Keratinocyte (primary cell): Measurements from ENCODE around the gene TTC32. TPM values are rescaled to one million over a fixed set of nuclear protein-coding genes. Genes with fewer than 3 reads are reported as not detected.
A peak's percentile ranks its signal among the peaks of the same experiment; 100 is the strongest.

Experiments used
- DNase-seq: peaks from one replicate; pipeline ENCODE4 v3.0.0-alpha.2; 2011; ENCODE audit warnings: low read depth, missing footprints, low spot score
- FAIRE-seq: peaks from 2 replicates; lab custom pipeline; 2011; peaks lifted over from hg19 to GRCh38; lab: Jason Lieb, UNC
- H2AFZ ChIP-seq: 2 replicates; pipeline ENCODE4 v1.6.0; 2012; ENCODE audit warnings: low read length, control low read depth, inconsistent platforms; ENCODE audit not compliant: control insufficient read depth
- H3K27ac ChIP-seq: 2 replicates; pipeline ENCODE4 v1.5.1; 2011; ENCODE audit warnings: low read length; ENCODE audit not compliant: control insufficient read depth, insufficient read depth
- H3K27me3 ChIP-seq: 3 replicates; pipeline ENCODE4 v1.6.0; 2011; ENCODE audit warnings: low read length; ENCODE audit not compliant: control insufficient read depth, insufficient read depth; ENCODE audit errors: extremely low read depth
- H3K36me3 ChIP-seq, 2 experiments: 2 replicates in 1 of 2; 3 replicates in 1 of 2; pipeline ENCODE4 v1.5.1; 2011; ENCODE audit warnings: low read length in 2 of 2, mild to moderate bottlenecking in 1 of 2; ENCODE audit not compliant: control insufficient read depth in 2 of 2, insufficient read depth in 2 of 2; ENCODE audit errors: extremely low read depth in 1 of 2
- H3K4me1 ChIP-seq: 3 replicates; pipeline ENCODE4 v1.5.1; 2011; ENCODE audit warnings: low read length; ENCODE audit not compliant: control insufficient read depth, insufficient read depth; ENCODE audit errors: extremely low read depth
- H3K4me2 ChIP-seq: 3 replicates; pipeline ENCODE4 v1.6.0; 2011; ENCODE audit warnings: low read depth, low read length; ENCODE audit not compliant: control insufficient read depth, insufficient read depth; ENCODE audit errors: extremely low read depth
- H3K4me3 ChIP-seq, 3 experiments: fragments of 200-600 bp in 1 of 3; sonication (generic) in 1 of 3; 2 replicates in 2 of 3; 3 replicates in 1 of 3; pipeline ENCODE4 v1.5.1; 2011 to 2016; ENCODE audit warnings: low read length in 3 of 3, mild to moderate bottlenecking in 3 of 3, control low read depth in 2 of 3, inconsistent platforms in 1 of 3, low read depth in 1 of 3, mixed read lengths in 1 of 3, mixed run types in 1 of 3, moderate library complexity in 1 of 3; ENCODE audit not compliant: control insufficient read depth in 2 of 3, insufficient read depth in 2 of 3; ENCODE audit errors: extremely low read depth in 1 of 3
- H3K79me2 ChIP-seq: 2 replicates; pipeline ENCODE4 v1.6.0; 2012; ENCODE audit warnings: low read length; ENCODE audit not compliant: control insufficient read depth, insufficient read depth
- H3K9ac ChIP-seq: 3 replicates; pipeline ENCODE4 v1.6.0; 2011; ENCODE audit warnings: low read length; ENCODE audit not compliant: control insufficient read depth, insufficient read depth; ENCODE audit errors: extremely low read depth
- H3K9me1 ChIP-seq: 3 replicates; pipeline ENCODE4 v1.6.0; 2011; ENCODE audit warnings: low read length; ENCODE audit not compliant: control insufficient read depth, insufficient read depth; ENCODE audit errors: extremely low read depth
- H3K9me3 ChIP-seq: 2 replicates; pipeline ENCODE4 v1.5.1; 2012; ENCODE audit warnings: low read depth, low read length; ENCODE audit not compliant: control insufficient read depth
- H4K20me1 ChIP-seq: 3 replicates; pipeline ENCODE4 v1.6.0; 2011; ENCODE audit warnings: low read length; ENCODE audit not compliant: control insufficient read depth, insufficient read depth; ENCODE audit errors: extremely low read depth
- EZH2 ChIP-seq: IDR thresholded peaks from one replicate; pipeline ENCODE4 v1.6.1; 2012; ENCODE audit warnings: inconsistent platforms, mild to moderate bottlenecking, low read length, moderate library complexity
- dilution Hi-C: fragments of 300-500 bp; cut with MboI; formaldehyde crosslinking; loops from one replicate; pipeline ENCODE4 v1.7.0; 2020; ENCODE audit warnings: low sequenced_read_pairs; ENCODE audit not compliant: extremely low pct_ligation_motif_present
- polyA plus RNA-seq, 5 experiments: library from polyadenylated mRNA; depleted of rRNA in 3 of 5; stranded (reverse) in 3 of 5; stranded (forward) in 1 of 5; unstranded in 1 of 5; fragments of >200 nt; gene quantifications; 1 replicate in 1 of 5; 2 replicates in 3 of 5; 3 replicates in 1 of 5; pipeline versions ENCODE4 v1.2.1 to v1.2.3, GENCODE V29; 2011 to 2012; ENCODE audit warnings: missing spikeins in 2 of 5, low read depth in 1 of 5, low replicate concordance in 1 of 5
- TF ChIP-seq, protein P1 (sequence below), 3 experiments: IDR thresholded peaks in 1 of 3; conservative IDR thresholded peaks in 1 of 3; optimal IDR thresholded peaks in 1 of 3; 2 replicates in 2 of 3; 3 replicates in 1 of 3; pipeline versions ENCODE3 to v1.5.1; 2011; ENCODE audit warnings: low read length in 3 of 3, mild to moderate bottlenecking in 3 of 3, moderate library complexity in 2 of 3, control low read depth in 1 of 3, inconsistent platforms in 1 of 3; ENCODE audit not compliant: insufficient read depth in 2 of 3; ENCODE audit errors: extremely low read depth in 1 of 3

Gene TTC32
- polyA plus RNA-seq, 1 donor (not counting 4 experiments of a cell fraction or from before 2014, with no cell fraction given): 7.6 TPM

DNA sequence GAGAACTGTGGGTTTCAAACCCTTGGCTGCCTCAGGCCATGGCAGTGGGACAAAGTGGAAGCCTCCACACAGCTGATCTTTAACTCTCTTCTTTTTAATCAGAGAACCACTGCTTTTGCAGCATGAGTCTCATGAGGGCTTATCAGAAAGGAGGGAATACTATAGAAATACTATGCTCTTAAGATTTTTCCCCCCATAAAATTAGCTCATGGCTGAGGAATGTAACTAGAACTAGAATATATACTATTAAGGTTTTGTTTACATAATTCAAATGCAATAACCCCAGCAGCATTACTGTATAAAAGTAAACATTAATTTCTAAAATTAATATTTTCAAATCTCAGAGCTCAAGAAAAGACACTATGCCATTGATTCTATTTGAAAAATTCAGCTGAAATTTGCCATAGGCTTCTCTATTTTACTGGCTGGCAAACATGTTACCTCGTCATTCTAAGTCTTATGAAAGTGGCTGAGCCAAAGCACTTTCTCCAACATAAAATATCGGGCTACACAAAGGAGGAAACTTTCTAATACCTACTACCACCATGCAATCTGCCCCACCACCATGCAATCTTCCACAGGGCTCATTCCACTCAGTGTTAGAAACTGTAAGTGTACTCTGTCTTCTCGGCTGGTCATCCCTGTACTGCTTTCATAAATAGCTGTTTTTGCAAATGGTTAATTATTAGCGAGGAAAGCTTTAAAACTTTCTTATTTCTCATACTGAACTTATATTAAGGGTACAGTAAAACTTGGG lies 45.6 kb upstream of the TTC32 start:
- dilution Hi-C loops: no loop called here
- Histone ChIP-seq H3K4me2 (no peak overlapping the region), H3K9ac (no peak overlapping the region), H4K20me1 (no peaks in the 10 kb centered on the region), H3K79me2 (no peaks in the 10 kb centered on the region), H3K4me1 (no peaks in the 10 kb centered on the region), H3K4me3 (no peak overlapping the region), H3K36me3 (peaks cover under 1 to 4% of the 10 kb centered on the region in 2 experiments), H3K27ac (no peak overlapping the region), H3K9me1 (no peaks in the 10 kb centered on the region), H2AFZ (no peak overlapping the region), H3K27me3 (no peaks in the 10 kb centered on the region), H3K9me3 (no peaks in the 10 kb centered on the region)
- FAIRE-seq: no peak
- DNase-seq: no peak
- TF ChIP-seq, protein P1, sequence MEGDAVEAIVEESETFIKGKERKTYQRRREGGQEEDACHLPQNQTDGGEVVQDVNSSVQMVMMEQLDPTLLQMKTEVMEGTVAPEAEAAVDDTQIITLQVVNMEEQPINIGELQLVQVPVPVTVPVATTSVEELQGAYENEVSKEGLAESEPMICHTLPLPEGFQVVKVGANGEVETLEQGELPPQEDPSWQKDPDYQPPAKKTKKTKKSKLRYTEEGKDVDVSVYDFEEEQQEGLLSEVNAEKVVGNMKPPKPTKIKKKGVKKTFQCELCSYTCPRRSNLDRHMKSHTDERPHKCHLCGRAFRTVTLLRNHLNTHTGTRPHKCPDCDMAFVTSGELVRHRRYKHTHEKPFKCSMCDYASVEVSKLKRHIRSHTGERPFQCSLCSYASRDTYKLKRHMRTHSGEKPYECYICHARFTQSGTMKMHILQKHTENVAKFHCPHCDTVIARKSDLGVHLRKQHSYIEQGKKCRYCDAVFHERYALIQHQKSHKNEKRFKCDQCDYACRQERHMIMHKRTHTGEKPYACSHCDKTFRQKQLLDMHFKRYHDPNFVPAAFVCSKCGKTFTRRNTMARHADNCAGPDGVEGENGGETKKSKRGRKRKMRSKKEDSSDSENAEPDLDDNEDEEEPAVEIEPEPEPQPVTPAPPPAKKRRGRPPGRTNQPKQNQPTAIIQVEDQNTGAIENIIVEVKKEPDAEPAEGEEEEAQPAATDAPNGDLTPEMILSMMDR (optimal IDR thresholded peaks at IDR 0.05 in 1 of 3, IDR thresholded peaks at IDR 0.05 in 1 of 3, conservative IDR thresholded peaks at IDR 0.05 in 1 of 3; ENCODE audit: extremely low read depth in 1 of 3, insufficient read depth in 2 of 3, low read length in 3 of 3): no peak
- no peak for TF ChIP-seq EZH2

DNA sequence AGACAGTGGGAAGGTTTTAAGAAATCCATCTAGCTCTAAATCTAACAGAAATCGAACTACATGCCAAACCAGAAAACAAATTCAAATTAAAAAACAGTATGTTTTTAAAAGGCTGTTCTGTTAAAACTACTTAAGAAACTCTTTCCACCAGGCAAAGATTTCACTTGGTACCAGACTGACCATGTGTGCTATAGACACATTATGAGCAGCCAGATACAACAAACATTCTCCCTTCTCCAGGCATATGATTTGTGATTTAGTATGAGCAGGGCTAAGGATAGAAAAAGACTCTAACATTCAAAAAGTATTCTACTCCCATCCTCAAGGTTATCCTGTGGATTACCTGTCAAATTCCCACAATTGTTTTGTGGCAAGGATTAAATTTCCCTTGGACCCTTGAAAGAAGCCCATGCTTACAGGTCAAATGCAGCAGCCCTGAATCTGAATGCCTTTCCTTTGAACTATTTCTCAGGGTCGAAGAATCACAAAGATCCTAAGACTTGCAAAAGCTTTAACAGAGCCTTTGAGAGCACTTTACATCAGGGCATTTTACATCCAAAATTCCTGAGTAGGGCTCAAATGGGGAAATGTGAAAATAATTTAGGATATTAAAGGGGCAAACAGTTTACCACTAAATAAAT lies 42.5 kb upstream of the TTC32 start:
- peak; percentile 72 for FAIRE-seq

More for the DNA sequence above, 42.5 kb upstream of the TTC32 start:
- dilution Hi-C loops: no loop called here
- H3K27me3 ChIP-seq: no peaks in the 10 kb centered on the region
- no peaks in the 10 kb centered on the region for H3K9me1 ChIP-seq
- TF ChIP-seq, protein P1 (optimal IDR thresholded peaks at IDR 0.05 in 1 of 3, IDR thresholded peaks at IDR 0.05 in 1 of 3, conservative IDR thresholded peaks at IDR 0.05 in 1 of 3; ENCODE audit: extremely low read depth in 1 of 3, insufficient read depth in 2 of 3, low read length in 3 of 3): no peak
- no peak for TF ChIP-seq EZH2
- no peak overlapping the region for H3K27ac ChIP-seq
- H3K4me2 ChIP-seq: no peak overlapping the region
- H3K36me3 ChIP-seq: peaks cover 0 to 2% of the 10 kb centered on the region in 2 experiments
- H3K9me3 ChIP-seq: no peaks in the 10 kb centered on the region
- no peak overlapping the region for H3K9ac ChIP-seq
- no peaks in the 10 kb centered on the region for H3K79me2 ChIP-seq
- H2AFZ ChIP-seq: no peak overlapping the region
- H3K4me3 ChIP-seq: no peak overlapping the region
- no peaks in the 10 kb centered on the region for H3K4me1 ChIP-seq
- no peak for DNase-seq
- no peaks in the 10 kb centered on the region for H4K20me1 ChIP-seq
